HCT116 (cell line): ENCODE measurements around the gene EPDR1. TPM values are rescaled to one million over a fixed set of nuclear protein-coding genes. Genes with fewer than 3 reads are reported as not detected.

Experiments
- ATAC-seq: fragments of 200-7000 bp; cut with Tn5 transposase; 2 replicates; pipeline ENCODE4 v1.9.1; 2020; ENCODE audit warnings: mild to moderate bottlenecking, moderate library complexity
- BruUV-seq: library from RNA; stranded (reverse); fragments of 400-500 nt; replicated peaks from 2 replicates; lab custom pipeline; 2021; lab: Mats Ljungman, UMichigan
- CTCF ChIA-PET: fragments of 300-600 bp; sonication (Branson Sonifier 250); formaldehyde crosslinking; loops from one replicate; lab custom pipeline; 2021; ENCODE audit warnings: antibody characterized with exemption; lab: Charles Lee
- POLR2A ChIA-PET: fragments of 300-600, 350-600 bp; sonication (Branson Sonifier 250); formaldehyde crosslinking; loops from one replicate; lab custom pipeline; 2021; ENCODE audit warnings: antibody characterized with exemption; lab: Charles Lee
- RAD21 ChIA-PET, 2 experiments: fragments of 300-600 bp; sonication (Branson Sonifier 250); formaldehyde crosslinking; loops; one replicate each; lab custom pipeline; 2023; ENCODE audit warnings: low total read pairs in 2 of 2; ENCODE audit not compliant: uncharacterized antibody in 2 of 2, unreplicated experiment in 2 of 2, low non-redundant PET in 1 of 2; lab: Charles Lee
- DNase-seq: peaks from one replicate; pipeline ENCODE4 v3.0.0-alpha.2; 2010; ENCODE audit warnings: low read depth, low spot score
- H2AFZ ChIP-seq: fragments of 200-600 bp; shearing (Covaris generic), sonication (generic); 2 replicates; pipeline ENCODE4 v1.6.1; 2017; ENCODE audit warnings: low read depth, mixed run types, mixed read lengths, antibody characterized with exemption, low read length; ENCODE audit not compliant: poor library complexity, severe bottlenecking
- H3K27ac ChIP-seq: 2 replicates; pipeline ENCODE4 v1.5.1; 2012; ENCODE audit warnings: low read depth, low read length
- H3K27me3 ChIP-seq: fragments of 200-600 bp; sonication (generic); 2 replicates; pipeline ENCODE4 v1.6.1; 2016; ENCODE audit warnings: mixed run types, low read length, mixed read lengths; ENCODE audit not compliant: insufficient read depth
- H3K36me3 ChIP-seq, 2 experiments: fragments of 200-500 bp in 1 of 2; fragments of 200-600 bp in 1 of 2; sonication (Bioruptor generic) in 1 of 2; sonication (generic) in 1 of 2; 2 replicates each; pipeline versions ENCODE4 v1.5.1 to v1.6.1; 2014 to 2016; ENCODE audit warnings: low read length in 2 of 2, inconsistent platforms in 1 of 2, mixed read lengths in 1 of 2, mixed run types in 1 of 2; ENCODE audit not compliant: insufficient read depth in 2 of 2, control insufficient read depth in 1 of 2
- H3K4me1 ChIP-seq, 2 experiments: fragments of 200-600 bp in 1 of 2; sonication (generic) in 1 of 2; 2 replicates each; pipeline versions ENCODE4 v1.5.1 to v1.6.1; 2012 to 2017; ENCODE audit warnings: low read length in 2 of 2, inconsistent platforms in 1 of 2, mild to moderate bottlenecking in 1 of 2, mixed read lengths in 1 of 2, mixed run types in 1 of 2, moderate library complexity in 1 of 2; ENCODE audit not compliant: insufficient read depth in 2 of 2, control insufficient read depth in 1 of 2
- H3K4me2 ChIP-seq: fragments of 200-600 bp; sonication (generic); 2 replicates; pipeline ENCODE4 v1.6.1; 2017; ENCODE audit warnings: mixed run types, low read length, mixed read lengths
- H3K4me3 ChIP-seq, 2 experiments: fragments of 200-600 bp in 1 of 2; sonication (generic) in 1 of 2; replicated peaks in 1 of 2; 2 replicates each; pipeline ENCODE4 v1.5.1; 2011 to 2016; ENCODE audit warnings: low read length in 2 of 2, control low read depth in 1 of 2, low read depth in 1 of 2, mild to moderate bottlenecking in 1 of 2, mixed read lengths in 1 of 2, mixed run types in 1 of 2
- H3K79me2 ChIP-seq: fragments of 200-600 bp; sonication (generic); 2 replicates; pipeline ENCODE4 v1.6.1; 2017; ENCODE audit warnings: mild to moderate bottlenecking, mixed run types, low read length, moderate library complexity, mixed read lengths; ENCODE audit not compliant: insufficient read depth
- H3K9ac ChIP-seq: fragments of 200-600 bp; sonication (generic); 2 replicates; pipeline ENCODE4 v1.6.1; 2016; ENCODE audit warnings: low read length, mixed read lengths
- H3K9me2 ChIP-seq: fragments of 200-600 bp; sonication (generic), shearing (Covaris generic); 2 replicates; pipeline ENCODE4 v1.6.1; 2017; ENCODE audit warnings: mixed run types, mild to moderate bottlenecking, moderate library complexity; ENCODE audit not compliant: insufficient read depth
- H3K9me3 ChIP-seq, 2 experiments: fragments of 200-500 bp in 1 of 2; fragments of 200-600 bp in 1 of 2; sonication (Bioruptor generic) in 1 of 2; sonication (generic) in 1 of 2; 2 replicates each; pipeline ENCODE4 v1.6.1; 2014 to 2017; ENCODE audit warnings: low read length in 2 of 2, mixed read lengths in 2 of 2, inconsistent platforms in 1 of 2, low read depth in 1 of 2, mild to moderate bottlenecking in 1 of 2, mixed run types in 1 of 2, moderate library complexity in 1 of 2; ENCODE audit not compliant: control insufficient read depth in 1 of 2, insufficient read depth in 1 of 2
- H4K20me1 ChIP-seq: fragments of 200-600 bp; sonication (generic), shearing (Covaris generic); 2 replicates; pipeline ENCODE4 v1.6.1; 2017; ENCODE audit warnings: mixed run types, mild to moderate bottlenecking, moderate library complexity; ENCODE audit not compliant: insufficient read depth
- CEBPB ChIP-seq: IDR thresholded peaks from 2 replicates; pipeline ENCODE4 v1.6.1; 2012; ENCODE audit warnings: low read depth
- CTCF ChIP-seq, 3 experiments: fragments of 200-600 bp in 1 of 3; sonication (generic) in 1 of 3; IDR thresholded peaks in 2 of 3; conservative IDR thresholded peaks in 1 of 3; 2 replicates each; pipeline ENCODE4 v1.5.1; 2012 to 2017; ENCODE audit warnings: low read depth in 2 of 3, low read length in 2 of 3, antibody characterized with exemption in 1 of 3, borderline replicate concordance in 1 of 3, control low read depth in 1 of 3, mild to moderate bottlenecking in 1 of 3, mixed read lengths in 1 of 3, mixed run types in 1 of 3, moderate library complexity in 1 of 3; ENCODE audit not compliant: insufficient read depth in 1 of 3
- EGR1 ChIP-seq: IDR thresholded peaks from 2 replicates; pipeline ENCODE4 v1.6.1; 2012; ENCODE audit warnings: low read depth
- ELF1 ChIP-seq: IDR thresholded peaks from 2 replicates; pipeline ENCODE4 v1.6.1; 2012; ENCODE audit warnings: low read depth, borderline replicate concordance
- FOSL1 ChIP-seq: IDR thresholded peaks from 2 replicates; pipeline ENCODE4 v1.6.1; 2012; ENCODE audit warnings: low read depth
- JUND ChIP-seq: IDR thresholded peaks from 2 replicates; pipeline ENCODE4 v1.6.1; 2012
- POLR2A ChIP-seq: IDR thresholded peaks from 2 replicates; pipeline ENCODE4 v1.7.0; 2011; ENCODE audit warnings: borderline replicate concordance; ENCODE audit not compliant: insufficient read depth, insufficient read length; ENCODE audit errors: extremely low read depth
- POLR2AphosphoS5 ChIP-seq: IDR thresholded peaks from 2 replicates; pipeline ENCODE4 v1.6.1; 2011; ENCODE audit warnings: mild to moderate bottlenecking, low read depth, low read length, moderate library complexity
- RAD21 ChIP-seq: IDR thresholded peaks from 2 replicates; pipeline ENCODE4 v1.6.1; 2012; ENCODE audit warnings: low read depth, mild to moderate bottlenecking
- ZFX ChIP-seq: fragments of 450-650 bp; IDR thresholded peaks from 2 replicates; pipeline ENCODE4 v1.6.1; 2017
- intact Hi-C: fragments of 100-400 bp; cut with micrococcal nuclease; formaldehyde crosslinking; loops from 2 replicates; pipeline ENCODE4 v1.10.0; 2022
- total RNA-seq: library from RNA; stranded (reverse); gene quantifications from one replicate; pipeline ENCODE4 v1.2.1, GENCODE V29; 2021; ENCODE audit not compliant: unreplicated experiment
- TF ChIP-seq, protein P1 (sequence below): IDR thresholded peaks from 2 replicates; pipeline ENCODE4 v1.6.1; 2011; ENCODE audit warnings: mild to moderate bottlenecking, low read length, moderate library complexity; ENCODE audit not compliant: insufficient replicate concordance; ENCODE audit errors: extremely low read depth
- TF ChIP-seq, protein P2 (sequence below): IDR thresholded peaks from 2 replicates; pipeline ENCODE4 v1.6.1; 2012

The EPDR1 gene
- total RNA-seq, 1 experiment from 2014 or later, result 8.0 TPM

GRCh38 chr7:37990337-37990736, 69.9 kb downstream of the EPDR1 start:
- Histone ChIP-seq H3K27me3 (no peaks in the 10 kb centered on the region), H4K20me1 (no peaks in the 10 kb centered on the region), H3K4me2 (no peak overlapping the region), H3K79me2 (no peaks in the 10 kb centered on the region), H2AFZ (no peak overlapping the region), H3K9ac (no peak overlapping the region), H3K4me1 (no peaks in the 10 kb centered on the region)
- POLR2A ChIA-PET, result no interaction called here
- TF ChIP-seq, protein P1, sequence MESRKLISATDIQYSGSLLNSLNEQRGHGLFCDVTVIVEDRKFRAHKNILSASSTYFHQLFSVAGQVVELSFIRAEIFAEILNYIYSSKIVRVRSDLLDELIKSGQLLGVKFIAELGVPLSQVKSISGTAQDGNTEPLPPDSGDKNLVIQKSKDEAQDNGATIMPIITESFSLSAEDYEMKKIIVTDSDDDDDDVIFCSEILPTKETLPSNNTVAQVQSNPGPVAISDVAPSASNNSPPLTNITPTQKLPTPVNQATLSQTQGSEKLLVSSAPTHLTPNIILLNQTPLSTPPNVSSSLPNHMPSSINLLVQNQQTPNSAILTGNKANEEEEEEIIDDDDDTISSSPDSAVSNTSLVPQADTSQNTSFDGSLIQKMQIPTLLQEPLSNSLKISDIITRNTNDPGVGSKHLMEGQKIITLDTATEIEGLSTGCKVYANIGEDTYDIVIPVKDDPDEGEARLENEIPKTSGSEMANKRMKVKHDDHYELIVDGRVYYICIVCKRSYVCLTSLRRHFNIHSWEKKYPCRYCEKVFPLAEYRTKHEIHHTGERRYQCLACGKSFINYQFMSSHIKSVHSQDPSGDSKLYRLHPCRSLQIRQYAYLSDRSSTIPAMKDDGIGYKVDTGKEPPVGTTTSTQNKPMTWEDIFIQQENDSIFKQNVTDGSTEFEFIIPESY, result no peak
- TF ChIP-seq, all 23 proteins: peak for 0
- no TSS peak for BruUV-seq
- no peak overlapping the region for H3K4me3 ChIP-seq
- H3K36me3 ChIP-seq, result no peaks in the 10 kb centered on the region
- ChIA-PET CTCF (no interaction called here), RAD21 (no interaction called here)
- intact Hi-C loops, result no loop called here
- DNase-seq (no peak), ATAC-seq (no peak)
- H3K9me3 ChIP-seq, result no peaks in the 10 kb centered on the region
- H3K9me2 ChIP-seq, result no peaks in the 10 kb centered on the region
- no peak overlapping the region for H3K27ac ChIP-seq

- intact Hi-C loops, result no loop called here
- CTCF ChIA-PET, result no interaction called here
- TF ChIP-seq RAD21 (no peak), CTCF (IDR thresholded peaks at IDR 0.05 in 2 of 3, conservative IDR thresholded peaks at IDR 0.05 in 1 of 3; ENCODE audit: borderline replicate concordance in 1 of 3, insufficient read depth in 1 of 3, low read depth in 2 of 3, low read length in 2 of 3) (no peak), ZFX (no peak), ELF1 (no peak), POLR2AphosphoS5 (no peak), JUND (no peak), EGR1 (no peak), POLR2A (no peak), CEBPB (no peak), FOSL1 (no peak)
- TF ChIP-seq, protein P2, sequence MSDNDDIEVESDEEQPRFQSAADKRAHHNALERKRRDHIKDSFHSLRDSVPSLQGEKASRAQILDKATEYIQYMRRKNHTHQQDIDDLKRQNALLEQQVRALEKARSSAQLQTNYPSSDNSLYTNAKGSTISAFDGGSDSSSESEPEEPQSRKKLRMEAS, result no peak
- TF ChIP-seq, protein P1, result no peak
Observed at GRCh38 chr7:37993060-37993501, 72.6 kb downstream of the EPDR1 start.

More at GRCh38 chr7:37993060-37993501, 72.6 kb downstream of the EPDR1 start:
- no peaks in the 10 kb centered on the region for H3K4me1 ChIP-seq
- no peak for DNase-seq
- H3K9ac ChIP-seq, result no peak overlapping the region
- H3K4me3 ChIP-seq, result no peak overlapping the region
- H3K9me2 ChIP-seq, result no peaks in the 10 kb centered on the region
- ChIA-PET POLR2A (no interaction called here), RAD21 (no interaction called here)
- H3K27me3 ChIP-seq, result no peaks in the 10 kb centered on the region
- no peaks in the 10 kb centered on the region for H3K79me2 ChIP-seq
- no peak overlapping the region for H2AFZ ChIP-seq
- no peak overlapping the region for H3K4me2 ChIP-seq
- no peak for ATAC-seq
- no peaks in the 10 kb centered on the region for H4K20me1 ChIP-seq
- H3K9me3 ChIP-seq, result no peaks in the 10 kb centered on the region
- H3K27ac ChIP-seq, result no peak overlapping the region
- no TSS peak for BruUV-seq
- no peaks in the 10 kb centered on the region for H3K36me3 ChIP-seq
